Measurements from ENCODE around the gene FBLN2. TPM values are rescaled to one million over a fixed set of nuclear protein-coding genes. Genes with fewer than 3 reads are reported as not detected.

The FBLN2 gene
- total and polyA plus RNA-seq, 2 of the 4 experiments (the other 2 are of a cell fraction), result 11.8 to 60.8 TPM

GRCh38 chr3:13517253-13517977 lies 31.5 kb upstream of the FBLN2 start:
- CTCF ChIA-PET, result no interaction called here
- DNase-seq (no peak), ATAC-seq (ENCODE audit: low read depth) (no peak)
- no peak overlapping the region for H3K9ac ChIP-seq (ENCODE audit: low read depth, low read length)
- H4K91ac ChIP-seq (ENCODE audit: insufficient read depth, low read depth, low read length), result no peak overlapping the region
- dilution Hi-C loops (cut with HindIII; ENCODE audit: low sequenced_read_pairs, unreplicated experiment) (no loop called here), intact Hi-C loops (cut with micrococcal nuclease) (no loop called here), in situ Hi-C loops (cut with MboI; ENCODE audit: low sequenced_read_pairs) (no loop called here)
- POLR2A ChIA-PET (ENCODE audit: unreplicated experiment), result no interaction called here
- H2BK5ac ChIP-seq (ENCODE audit: low read depth, low read length, poor library complexity, severe bottlenecking), result no peak overlapping the region
- H2BK20ac ChIP-seq (ENCODE audit: low read depth, low read length), result no peak overlapping the region
- no peak overlapping the region; the same call in 1 of the 2 replicates for H3K4ac ChIP-seq (ENCODE audit: low read depth, low read length)
- no peak overlapping the region for H3K14ac ChIP-seq (replicated peaks; ENCODE audit: low read depth, low read length)
- no peak overlapping the region for H2AFZ ChIP-seq (replicated peaks; ENCODE audit: low read length, poor library complexity)
- H3K9me3 ChIP-seq (ENCODE audit: control insufficient read depth, insufficient read depth, low read length), result no peaks in the 10 kb centered on the region
- WGBS, 2 experiments (ENCODE audit: extremely low coverage in 2 of 2, insufficient read length in 1 of 2), result 83% methylated on average over 5 of the region's 18 CpGs; no CpG with 5 or more reads in 1 of the 2 experiments
- no peaks in the 10 kb centered on the region for H4K20me1 ChIP-seq (ENCODE audit: insufficient read depth, low read length)
- no peak overlapping the region for H3K18ac ChIP-seq (ENCODE audit: low read depth, low read length)
- no peaks in the 10 kb centered on the region for H3K36me3 ChIP-seq (ENCODE audit: control insufficient read depth, insufficient read depth, low read length)
- no peak overlapping the region for H3K4me2 ChIP-seq (ENCODE audit: low read depth, low read length)
- no peak overlapping the region for H2AK9ac ChIP-seq (replicated peaks; ENCODE audit: low read depth, low read length, poor library complexity)
- no peak overlapping the region for H3K4me3 ChIP-seq (ENCODE audit: insufficient read depth, low read depth, low read length)
- H3K9me1 ChIP-seq (ENCODE audit: insufficient read depth, low read length), result no peaks in the 10 kb centered on the region
- no peaks in the 10 kb centered on the region for H3K79me1 ChIP-seq (ENCODE audit: low read depth in 1 of 2, low read length in 2 of 2)
- H2AK5ac ChIP-seq (ENCODE audit: low read depth, low read length), result no peak overlapping the region
- no peak overlapping the region for H3K23ac ChIP-seq (ENCODE audit: low read depth, low read length)
- H3K4me1 ChIP-seq (ENCODE audit: control insufficient read depth, insufficient read depth, low read length), result no peaks in the 10 kb centered on the region
- no peak overlapping the region for H4K8ac ChIP-seq (ENCODE audit: low read depth in 2 of 2, low read length in 2 of 2)
- H2BK120ac ChIP-seq (ENCODE audit: low read depth, low read length), result no peak overlapping the region
- no peak overlapping the region for H3K56ac ChIP-seq (ENCODE audit: extremely low read depth, insufficient read depth, low read length)
- no peak overlapping the region for H4K5ac ChIP-seq (ENCODE audit: low read depth, low read length)
- H3K27ac ChIP-seq (ENCODE audit: insufficient read depth, low read length), result no peak overlapping the region
- no peak overlapping the region for H2BK15ac ChIP-seq (ENCODE audit: low read depth, low read length)
- 0 out of 2 replicates have a peak, but pooled peaks cover 2% of the 10 kb centered on the region for H3K27me3 ChIP-seq (ENCODE audit: control insufficient read depth, insufficient read depth, low read length)
- TF ChIP-seq USF2 (IDR thresholded peaks at IDR 0.05; ENCODE audit: low read depth, low read length) (no peak), CEBPB (IDR thresholded peaks at IDR 0.05; ENCODE audit: low read depth, low read length) (no peak), BHLHE40 (IDR thresholded peaks at IDR 0.05; ENCODE audit: low read depth, low read length) (no peak), MAFK (IDR thresholded peaks at IDR 0.05; ENCODE audit: low read depth, low read length) (no peak), ELK1 (IDR thresholded peaks at IDR 0.05; ENCODE audit: borderline replicate concordance, low read depth, low read length) (no peak), CTCF (conservative IDR thresholded peaks at IDR 0.05; ENCODE audit: low read depth, low read length) (no peak), MXI1 (IDR thresholded peaks at IDR 0.05; ENCODE audit: borderline replicate concordance, low read depth, low read length) (no peak), NFE2L2 (IDR thresholded peaks at IDR 0.05; ENCODE audit: low read depth, low read length) (no peak), CHD1 (IDR thresholded peaks at IDR 0.05; ENCODE audit: low read depth, low read length) (no peak), RCOR1 (IDR thresholded peaks at IDR 0.05; ENCODE audit: insufficient replicate concordance, low read length) (no peak), RFX5 (IDR thresholded peaks at IDR 0.05; ENCODE audit: low read depth, low read length) (no peak), MAZ (IDR thresholded peaks at IDR 0.05; ENCODE audit: borderline replicate concordance, low read depth, low read length) (no peak), POLR2A (IDR thresholded peaks at IDR 0.05; ENCODE audit: low read depth, low read length) (no peak), RAD21 (IDR thresholded peaks at IDR 0.05; ENCODE audit: low read length) (no peak), FOS (IDR thresholded peaks at IDR 0.05; ENCODE audit: low read depth, low read length) (no peak), SMC3 (IDR thresholded peaks at IDR 0.05; ENCODE audit: low read depth, low read length) (no peak)
- no TSS peak for BruUV-seq (replicated peaks)

Data from IMR-90 (cell line).